Stimulated activated CD4-positive, alpha-beta T cell treated with anti-CD3 and anti-CD28 coated beads, Interleukin-4, amount 100 ng/mL, for 4 hours (primary cell): Measurements from ENCODE around the gene ANKS3.

Experiments
- DNase-seq, 2 experiments: peaks; one replicate each; pipeline ENCODE4 v3.0.0-alpha.2; 2020

Gene ANKS3

GRCh38 chr16:4734063-4734729, at the start of gene ANKS3, which contains the start of gene DNAAF8:
Gene ANKS3, minus strand, starts transcription at chr16:4734271. Its CDS starts 4,122 bp downstream, at chr16:4730149.
Gene DNAAF8, plus strand, starts transcription at chr16:4734537. Its CDS starts 1,978 bp downstream, at chr16:4736515.
- DNase-seq = peak; percentile 75 to 77

- no peak for DNase-seq
These were observed 49.3 kb upstream of the ANKS3 start for GRCh38 chr16:4783251-4783950.

GRCh38 chr16:4780235-4780634, 46.2 kb upstream of the ANKS3 start:
- no peak for DNase-seq

GRCh38 chr16:4778050-4778392, 44.0 kb upstream of the ANKS3 start:
- DNase-seq = no peak

GRCh38 chr16:4777339-4778049, 43.4 kb upstream of the ANKS3 start:
- DNase-seq = no peak

- no peak for DNase-seq
These were observed 42.2 kb upstream of the ANKS3 start for GRCh38 chr16:4776141-4776705.

- no peak for DNase-seq
These were observed 40.9 kb upstream of the ANKS3 start for GRCh38 chr16:4775005-4775404.

- no peak for DNase-seq
These were observed 38.3 kb upstream of the ANKS3 start for GRCh38 chr16:4772351-4772750.

GRCh38 chr16:4771646-4772045, 37.6 kb upstream of the ANKS3 start:
- no peak for DNase-seq

- DNase-seq = no peak
These were observed 35.2 kb upstream of the ANKS3 start for GRCh38 chr16:4769306-4769638.

- DNase-seq = peak; percentile 75 to 85
These were observed 34.7 kb upstream of the ANKS3 start for GRCh38 chr16:4768549-4769305.

- no peak for DNase-seq
These were observed 33.9 kb upstream of the ANKS3 start for GRCh38 chr16:4767872-4768548.

GRCh38 chr16:4766875-4767628, 33.0 kb upstream of the ANKS3 start, which contains the start of gene ZNF500:
Gene ZNF500, minus strand, starts transcription at chr16:4767162. Its CDS starts 1,184 bp downstream, at chr16:4765978.
- peak; percentile 96 to 99 for DNase-seq

GRCh38 chr16:4765511-4766474, 31.7 kb upstream of the ANKS3 start:
- DNase-seq = no peak

- DNase-seq = no peak
These were observed 29.7 kb upstream of the ANKS3 start for GRCh38 chr16:4763791-4764190.

GRCh38 chr16:4762205-4762604, 28.1 kb upstream of the ANKS3 start:
- no peak for DNase-seq

GRCh38 chr16:4760221-4760910, 26.3 kb upstream of the ANKS3 start:
- no peak for DNase-seq

GRCh38 chr16:4755687-4756086, 21.6 kb upstream of the ANKS3 start:
- DNase-seq = no peak

GRCh38 chr16:4754865-4755264, 20.8 kb upstream of the ANKS3 start:
- DNase-seq = no peak

GRCh38 chr16:4753227-4753626, 19.2 kb upstream of the ANKS3 start:
- DNase-seq = no peak
